ENCODE results near the gene EPO.
A peak's percentile ranks its signal among the peaks of the same experiment; 100 is the strongest.

EPO gene

DNA sequence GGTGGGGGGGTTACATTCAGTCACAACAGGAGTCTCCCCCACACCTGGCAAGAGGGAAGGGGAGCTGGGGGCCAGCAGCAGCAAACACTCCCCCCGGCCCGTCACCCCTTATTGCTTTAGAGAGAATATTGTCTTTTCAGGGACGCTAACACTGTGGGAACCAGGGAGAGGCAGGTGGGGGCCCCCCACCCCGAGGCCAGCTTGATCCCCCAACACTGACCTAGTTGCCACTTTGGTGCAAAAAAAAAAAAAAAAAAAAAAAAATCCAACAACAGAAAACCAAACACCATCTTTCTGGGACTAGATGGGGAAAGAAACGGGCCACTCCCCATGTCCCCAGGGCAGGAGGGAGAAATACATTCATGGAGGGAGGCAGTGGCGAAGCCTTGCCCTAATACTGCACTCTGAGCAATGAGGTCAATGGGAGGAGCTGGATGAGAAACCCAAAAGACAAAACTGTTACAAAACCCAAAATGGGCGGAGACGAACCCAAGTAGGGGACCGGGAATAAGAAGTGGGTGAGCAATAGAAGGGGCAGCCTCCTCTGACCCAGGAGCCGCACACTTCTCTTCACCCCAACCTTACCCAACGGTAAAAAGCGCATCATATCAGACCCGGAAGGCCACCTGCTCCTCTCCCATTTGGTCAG, 40.2 kb upstream of the EPO start:
- no peak for DNase-seq (ENCODE audit: low spot score)
- Histone ChIP-seq H3K4me3 (no peak overlapping the region), H3K27ac (peak overlapping the region; percentile 17 to 78)
- TF ChIP-seq, protein P1, sequence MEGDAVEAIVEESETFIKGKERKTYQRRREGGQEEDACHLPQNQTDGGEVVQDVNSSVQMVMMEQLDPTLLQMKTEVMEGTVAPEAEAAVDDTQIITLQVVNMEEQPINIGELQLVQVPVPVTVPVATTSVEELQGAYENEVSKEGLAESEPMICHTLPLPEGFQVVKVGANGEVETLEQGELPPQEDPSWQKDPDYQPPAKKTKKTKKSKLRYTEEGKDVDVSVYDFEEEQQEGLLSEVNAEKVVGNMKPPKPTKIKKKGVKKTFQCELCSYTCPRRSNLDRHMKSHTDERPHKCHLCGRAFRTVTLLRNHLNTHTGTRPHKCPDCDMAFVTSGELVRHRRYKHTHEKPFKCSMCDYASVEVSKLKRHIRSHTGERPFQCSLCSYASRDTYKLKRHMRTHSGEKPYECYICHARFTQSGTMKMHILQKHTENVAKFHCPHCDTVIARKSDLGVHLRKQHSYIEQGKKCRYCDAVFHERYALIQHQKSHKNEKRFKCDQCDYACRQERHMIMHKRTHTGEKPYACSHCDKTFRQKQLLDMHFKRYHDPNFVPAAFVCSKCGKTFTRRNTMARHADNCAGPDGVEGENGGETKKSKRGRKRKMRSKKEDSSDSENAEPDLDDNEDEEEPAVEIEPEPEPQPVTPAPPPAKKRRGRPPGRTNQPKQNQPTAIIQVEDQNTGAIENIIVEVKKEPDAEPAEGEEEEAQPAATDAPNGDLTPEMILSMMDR (IDR thresholded peaks at IDR 0.05), result no peak

DNA sequence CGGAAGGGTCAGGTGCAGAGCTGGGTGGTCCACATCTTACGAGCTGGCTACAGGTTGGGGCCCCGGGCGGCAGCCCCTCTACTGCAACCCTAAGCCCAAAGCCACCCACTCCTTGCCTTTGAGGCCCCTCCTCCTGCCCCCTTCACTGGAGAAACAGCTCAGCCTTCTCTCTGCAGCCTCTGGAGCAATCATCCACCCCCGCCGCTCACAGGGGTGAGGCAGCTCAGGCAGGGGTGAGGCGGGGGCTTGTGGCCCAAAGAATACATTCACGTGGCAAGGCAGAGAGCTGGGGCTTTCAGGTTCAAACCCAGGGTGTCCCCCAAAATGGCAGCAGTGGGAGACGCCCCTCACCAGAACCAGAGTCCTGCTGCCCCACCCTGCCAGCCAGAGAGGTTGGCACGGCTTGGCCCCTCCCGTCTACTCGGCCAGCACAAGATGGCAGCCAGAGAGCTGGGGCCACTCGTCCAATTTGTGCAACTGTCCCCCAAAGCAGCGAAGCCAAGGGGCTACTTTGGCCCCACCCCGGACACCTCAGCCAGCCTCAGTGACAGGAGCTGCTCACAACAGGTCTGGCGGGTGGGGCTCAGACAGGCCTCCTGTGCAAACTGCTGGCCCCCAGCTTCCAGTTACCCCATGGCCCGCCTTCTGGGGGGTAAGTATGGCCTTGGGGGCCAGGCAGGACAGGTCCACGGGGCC, 39.5 kb upstream of the EPO start:
- Histone ChIP-seq H3K4me3 (no peak overlapping the region), H3K27ac (peak overlapping the region in 1 of 2 donors; percentile 78)
- no peak for DNase-seq (ENCODE audit: low spot score)
- TF ChIP-seq, protein P1 (IDR thresholded peaks at IDR 0.05), result no peak

DNA sequence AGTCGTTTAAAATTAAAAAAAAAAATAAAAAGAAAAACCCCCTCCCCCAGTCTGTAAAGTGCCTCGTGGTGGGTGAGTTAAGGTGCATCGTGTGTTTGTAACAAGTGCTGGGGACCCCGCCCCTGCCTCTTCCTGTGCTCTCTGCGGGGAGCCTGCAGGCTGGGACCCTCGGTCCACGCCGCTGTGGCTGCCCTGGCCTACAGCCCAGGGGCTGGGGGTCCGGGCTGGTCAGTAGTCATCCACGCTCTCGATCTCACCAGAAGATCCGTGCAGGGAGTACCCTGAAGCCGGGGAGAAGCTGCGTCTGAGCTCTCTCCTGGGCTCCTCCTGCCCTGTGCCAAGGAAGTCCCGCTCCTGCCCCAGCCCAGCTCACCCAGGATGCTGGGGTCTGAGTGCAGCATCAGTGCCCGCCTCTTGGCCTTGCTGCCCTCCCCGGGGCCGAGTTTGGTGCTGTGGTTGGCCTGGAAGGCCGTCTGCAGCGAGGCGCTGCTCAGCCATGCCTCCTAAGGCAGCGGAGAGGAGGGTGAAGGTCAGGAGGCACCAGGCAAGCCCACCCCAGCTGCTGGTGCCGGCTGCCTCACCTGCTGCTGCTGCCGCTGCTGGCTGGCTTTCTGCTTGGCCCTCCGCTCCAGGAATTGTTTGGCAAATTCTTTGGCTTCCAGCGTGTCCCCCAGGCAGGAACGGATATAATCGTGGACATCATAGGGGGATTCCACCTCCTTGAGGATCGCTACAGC, 38.6 kb upstream of the EPO start:
- TF ChIP-seq, protein P1 (IDR thresholded peaks at IDR 0.05), result no peak
- H3K4me3 ChIP-seq, result no peak overlapping the region

DNA sequence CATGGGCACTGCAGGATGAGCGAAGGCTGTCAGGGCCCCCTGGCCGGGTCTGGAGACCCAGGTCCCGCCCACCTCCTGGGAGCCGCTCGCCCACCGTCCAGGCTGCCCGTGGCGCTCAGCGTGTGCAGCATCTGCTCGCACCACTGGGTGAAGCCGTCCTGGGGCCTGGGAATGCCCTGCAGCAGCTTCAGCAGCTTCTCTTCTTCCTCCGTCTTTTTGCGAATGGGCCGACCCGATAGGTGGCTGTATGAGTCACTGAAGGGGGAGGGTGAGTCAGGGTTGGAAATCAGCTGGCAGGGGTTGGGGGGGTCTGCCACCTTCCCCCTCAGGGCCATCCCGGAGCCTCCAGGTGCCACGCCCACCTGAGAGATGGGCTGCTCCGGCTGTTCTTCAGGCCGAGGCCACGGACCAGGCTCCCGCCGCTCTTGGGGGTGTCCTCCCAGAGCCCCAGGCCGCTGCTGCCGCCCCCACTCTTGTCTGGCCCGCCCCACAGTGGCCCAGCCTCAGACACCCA, 38.0 kb upstream of the EPO start:
- no peak for DNase-seq (ENCODE audit: low spot score)

More for the DNA sequence above, 38.6 kb upstream of the EPO start:
- no peak for DNase-seq (ENCODE audit: low spot score)
- peak overlapping the region in 1 of 2 donors; percentile 11 for H3K27ac ChIP-seq

DNA sequence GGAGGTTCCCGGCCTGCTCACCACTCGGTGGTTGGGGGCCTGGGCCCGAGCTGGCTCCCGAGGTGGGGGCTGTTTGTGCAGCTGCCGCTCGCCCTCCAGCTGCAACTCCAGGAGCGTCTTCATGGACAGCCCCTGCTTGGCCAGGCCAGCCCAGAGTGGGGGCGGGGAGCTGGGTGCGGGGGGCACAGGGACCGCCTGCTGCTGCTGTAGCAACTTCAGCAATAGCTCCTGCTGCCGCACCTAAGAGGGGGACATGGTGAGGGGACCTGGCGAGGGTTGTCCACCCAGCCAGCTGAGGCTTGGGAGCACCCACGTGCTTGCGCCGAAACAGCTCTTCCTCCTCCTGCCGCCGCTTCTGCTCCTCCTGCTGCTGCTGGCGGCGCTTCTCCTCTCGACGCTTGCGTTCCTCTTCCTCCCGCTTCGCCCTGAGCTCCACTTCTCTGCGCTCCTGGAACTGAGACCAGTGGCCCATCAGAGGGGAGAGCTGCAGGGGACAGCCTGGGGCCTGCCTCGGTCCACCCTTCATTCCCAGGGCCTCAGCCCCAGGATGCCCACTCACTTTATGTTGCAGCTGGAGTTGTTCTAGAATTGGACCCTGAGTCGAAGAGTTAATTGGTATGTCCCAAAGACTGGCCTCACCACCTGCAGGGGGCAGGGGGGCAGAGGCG, 37.1 kb upstream of the EPO start:
- Histone ChIP-seq H3K27ac (no peak overlapping the region), H3K4me3 (no peak overlapping the region)
- DNase-seq (ENCODE audit: low spot score), result no peak
- TF ChIP-seq, protein P1 (IDR thresholded peaks at IDR 0.05), result no peak

More for the DNA sequence above, 38.0 kb upstream of the EPO start:
- Histone ChIP-seq H3K27ac (peak overlapping the region in 1 of 2 donors; percentile 11), H3K4me3 (no peak overlapping the region)
- TF ChIP-seq, protein P1 (IDR thresholded peaks at IDR 0.05), result no peak

DNA sequence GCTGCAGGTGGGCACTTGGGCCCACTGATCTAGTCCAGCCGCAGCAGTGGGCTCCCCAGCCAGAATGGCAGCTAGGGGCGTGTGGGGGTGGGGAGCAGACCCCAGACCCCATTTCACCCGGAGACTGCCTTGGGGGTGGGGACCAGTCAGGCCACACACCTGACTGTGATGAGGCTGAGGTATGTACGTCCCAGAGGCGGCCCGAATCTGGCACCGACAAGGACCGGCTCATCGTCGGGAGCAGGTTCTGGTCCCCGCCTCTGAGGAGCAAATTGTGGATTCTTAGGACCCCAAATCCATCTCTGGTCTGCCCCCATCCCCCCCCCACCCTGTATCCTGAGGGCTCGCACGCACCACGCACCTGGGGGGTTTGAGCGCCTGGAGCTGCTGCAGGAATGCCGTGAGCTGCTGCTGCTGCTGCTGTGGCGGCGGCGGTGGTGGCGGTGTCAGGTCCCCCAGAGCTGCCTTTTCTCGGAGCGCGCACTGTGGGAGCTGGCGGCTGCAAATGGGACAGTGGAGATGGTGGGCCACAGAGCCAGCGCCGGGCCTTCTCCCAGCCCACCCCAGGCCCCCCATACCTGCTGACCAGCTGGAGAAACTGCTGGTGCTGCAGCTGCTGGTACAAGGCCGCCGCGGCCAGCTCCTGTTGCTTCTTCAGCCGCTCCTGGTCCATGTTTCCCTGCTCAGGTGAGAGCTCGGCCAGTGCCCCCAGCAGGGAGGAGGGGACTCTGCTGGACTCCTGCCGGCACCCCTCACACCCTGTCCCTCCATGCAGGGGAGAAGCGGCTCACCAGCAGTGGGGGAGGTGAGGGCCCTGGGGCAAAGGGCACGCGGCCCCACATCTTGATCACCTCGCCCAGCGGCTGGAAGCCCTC, 36.4 kb upstream of the EPO start:
- DNase-seq (ENCODE audit: low spot score), result no peak
- TF ChIP-seq, protein P1 (IDR thresholded peaks at IDR 0.05), result no peak
- H3K27ac ChIP-seq, result no peak overlapping the region
- no peak overlapping the region for H3K4me3 ChIP-seq
